LHCN-M2 (cell line): ENCODE measurements around the gene INHBE. TPM values are rescaled to one million over a fixed set of nuclear protein-coding genes. Genes with fewer than 3 reads are reported as not detected.
A peak's percentile ranks its signal among the peaks of the same experiment; 100 is the strongest.

ENCODE experiments used
- DNase-seq: peaks from one replicate; pipeline ENCODE4 v3.0.0-alpha.2; 2012; ENCODE audit warnings: low read depth
- total RNA-seq: library from RNA; depleted of rRNA; stranded (reverse); fragments of >200 nt; gene quantifications from 2 replicates; pipeline ENCODE4 v1.2.3, GENCODE V29; 2014

Gene INHBE
- total RNA-seq, 1 experiment from 2014 or later: 0.40 TPM

DNA sequence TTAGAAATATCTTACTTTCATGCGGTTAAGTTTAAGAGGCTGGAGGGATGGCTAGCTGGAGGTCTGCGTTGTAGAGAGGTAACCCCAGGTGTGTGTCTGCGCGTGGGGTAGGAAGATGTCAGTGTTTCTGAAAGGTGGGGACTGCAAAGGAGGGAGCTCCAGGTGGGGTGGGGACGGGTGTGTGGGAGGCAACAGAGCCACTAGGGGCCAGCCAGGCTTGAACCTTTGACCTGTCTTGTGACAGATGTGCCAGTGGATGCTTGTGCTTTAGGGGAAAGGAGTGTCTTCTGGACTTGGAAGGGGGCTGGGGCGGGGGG, 5.3 kb downstream of the INHBE start:
- DNase-seq: no peak

DNA sequence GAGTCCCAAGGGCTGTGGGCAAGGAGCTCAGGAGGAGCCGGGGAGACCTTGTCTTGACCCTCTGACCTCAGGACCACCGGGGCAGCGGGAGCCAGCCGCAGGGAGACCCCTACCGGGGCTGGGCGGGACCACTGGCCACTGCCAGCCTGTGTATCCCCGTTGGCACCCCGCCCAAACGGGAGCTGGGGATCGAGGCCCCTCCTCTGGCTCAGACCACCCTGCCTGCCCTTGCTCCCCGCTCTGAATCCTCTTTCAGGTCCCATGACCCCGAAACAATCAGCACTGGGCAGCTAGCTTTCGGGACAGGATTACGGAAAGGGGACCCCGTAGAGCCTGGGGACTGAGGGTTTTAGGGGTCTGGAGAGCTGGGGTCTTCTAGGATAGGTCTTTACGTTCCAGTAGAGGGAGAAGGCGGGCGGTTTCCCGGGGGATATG, 5.8 kb downstream of the INHBE start:
- DNase-seq: no peak

DNA sequence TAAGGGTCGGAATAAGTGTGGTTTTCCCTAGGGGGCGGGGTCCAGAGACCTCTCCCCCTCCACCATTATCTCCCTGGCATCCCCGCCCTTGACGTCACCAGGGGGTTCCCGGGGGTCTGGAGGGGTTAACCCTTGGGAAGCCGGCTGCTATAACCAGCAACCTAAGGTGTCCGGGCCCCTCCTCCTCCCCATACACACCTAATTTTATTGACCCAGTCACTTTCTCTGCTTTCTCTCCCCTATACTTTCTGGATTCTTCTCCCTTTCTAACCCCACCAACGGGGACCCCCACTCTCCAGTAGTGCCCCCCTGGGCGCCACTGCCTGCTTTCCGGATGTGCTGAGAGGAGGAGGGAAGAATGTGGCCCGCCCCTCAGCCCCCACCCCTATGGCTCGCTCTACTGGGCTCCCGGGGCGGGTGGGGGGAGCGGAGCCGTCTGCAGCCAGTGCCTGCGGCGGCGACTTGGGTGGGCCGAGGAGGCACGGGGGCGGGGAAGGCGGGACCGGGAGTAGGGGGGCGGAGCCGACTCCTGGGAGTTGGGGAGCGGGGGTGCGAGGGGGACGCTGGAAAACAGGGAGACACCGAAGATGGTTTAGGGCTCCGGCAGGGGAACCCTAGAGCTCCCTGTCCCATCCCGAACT, 6.3 kb downstream of the INHBE start:
- peak; percentile 45 for DNase-seq

DNA sequence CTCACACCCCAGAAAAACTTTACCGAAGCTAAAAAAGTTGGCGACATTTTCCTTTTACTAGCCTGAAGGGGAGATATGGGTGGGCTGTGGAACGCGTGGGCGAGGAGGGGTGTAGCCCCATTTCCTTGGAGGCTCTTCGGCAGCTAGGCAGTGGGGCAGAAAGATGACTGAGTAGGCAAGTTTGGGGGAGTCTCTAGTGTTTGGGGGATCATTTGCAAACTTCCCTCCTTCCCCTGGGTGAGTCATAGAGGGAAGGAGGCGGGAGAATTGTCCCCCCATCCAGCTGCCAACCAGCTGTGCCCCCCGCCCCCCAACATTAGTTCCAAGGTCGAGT, 6.8 kb downstream of the INHBE start:
- peak; percentile 48 for DNase-seq

DNA sequence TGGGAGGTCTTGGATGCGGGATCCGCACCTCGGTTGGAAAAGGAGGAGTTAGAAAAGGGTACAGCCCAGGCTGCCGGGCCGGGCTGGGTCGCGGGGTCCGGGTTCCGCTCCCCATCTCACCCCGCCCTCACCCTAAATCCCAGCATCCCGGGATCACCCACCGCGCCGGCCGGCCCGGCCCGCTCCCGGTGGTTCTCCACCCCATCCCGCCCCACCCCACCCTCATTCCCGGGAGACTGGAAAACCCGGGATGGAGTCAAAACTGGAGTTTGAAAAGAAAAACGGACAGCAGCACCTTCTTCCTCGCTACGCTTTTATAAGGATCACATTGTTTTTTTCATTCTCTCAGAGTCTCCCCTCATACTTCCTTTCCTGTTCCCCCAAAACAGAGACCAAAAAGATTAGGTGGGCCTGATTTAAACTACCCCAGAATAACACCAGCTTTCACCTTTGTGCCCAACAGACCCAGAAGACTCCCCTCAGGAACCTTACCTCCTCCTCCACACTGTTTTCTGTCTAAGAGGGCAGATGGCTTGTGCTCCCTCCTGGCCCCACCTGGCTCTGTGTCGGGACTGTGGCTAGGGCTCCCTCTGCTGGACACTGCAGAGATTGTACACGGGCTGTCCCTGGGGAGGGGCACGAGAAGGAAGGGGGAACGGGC, 7.3 kb downstream of the INHBE start:
- DNase-seq: peak; percentile 87

DNA sequence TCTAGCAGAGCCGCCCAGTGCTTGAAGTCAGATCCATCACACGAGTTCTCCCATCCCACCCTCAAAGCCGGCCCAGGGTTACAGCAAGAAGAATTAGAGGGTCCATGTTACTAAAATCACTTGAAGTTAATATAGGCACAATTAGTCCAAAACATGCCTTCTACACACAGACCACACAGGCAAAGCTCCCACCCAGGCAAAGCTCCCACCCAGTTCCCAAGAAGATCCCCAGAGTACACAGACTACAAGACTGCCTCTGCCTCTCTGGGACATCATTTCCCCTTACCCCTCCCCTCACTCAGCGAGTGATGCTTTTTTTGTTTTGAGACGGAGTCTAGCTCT, 7.8 kb downstream of the INHBE start:
- DNase-seq: no peak

DNA sequence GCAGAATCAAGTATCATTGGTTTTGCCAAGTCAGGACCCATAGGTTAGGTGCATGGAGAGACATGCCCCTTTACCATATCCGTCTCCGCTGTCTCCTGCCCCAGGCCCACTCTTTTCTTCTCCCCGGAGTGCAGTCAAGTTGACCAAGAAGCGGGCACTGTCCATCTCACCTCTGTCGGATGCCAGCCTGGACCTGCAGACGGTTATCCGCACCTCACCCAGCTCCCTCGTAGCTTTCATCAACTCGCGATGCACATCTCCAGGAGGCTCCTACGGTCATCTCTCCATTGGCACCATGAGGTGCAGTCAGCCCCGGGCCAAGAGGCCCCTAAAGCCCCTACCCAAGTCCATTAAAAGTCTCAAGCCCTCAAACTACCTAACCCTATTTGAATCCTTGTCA, 9.5 kb downstream of the INHBE start:
- DNase-seq: no peak

DNA sequence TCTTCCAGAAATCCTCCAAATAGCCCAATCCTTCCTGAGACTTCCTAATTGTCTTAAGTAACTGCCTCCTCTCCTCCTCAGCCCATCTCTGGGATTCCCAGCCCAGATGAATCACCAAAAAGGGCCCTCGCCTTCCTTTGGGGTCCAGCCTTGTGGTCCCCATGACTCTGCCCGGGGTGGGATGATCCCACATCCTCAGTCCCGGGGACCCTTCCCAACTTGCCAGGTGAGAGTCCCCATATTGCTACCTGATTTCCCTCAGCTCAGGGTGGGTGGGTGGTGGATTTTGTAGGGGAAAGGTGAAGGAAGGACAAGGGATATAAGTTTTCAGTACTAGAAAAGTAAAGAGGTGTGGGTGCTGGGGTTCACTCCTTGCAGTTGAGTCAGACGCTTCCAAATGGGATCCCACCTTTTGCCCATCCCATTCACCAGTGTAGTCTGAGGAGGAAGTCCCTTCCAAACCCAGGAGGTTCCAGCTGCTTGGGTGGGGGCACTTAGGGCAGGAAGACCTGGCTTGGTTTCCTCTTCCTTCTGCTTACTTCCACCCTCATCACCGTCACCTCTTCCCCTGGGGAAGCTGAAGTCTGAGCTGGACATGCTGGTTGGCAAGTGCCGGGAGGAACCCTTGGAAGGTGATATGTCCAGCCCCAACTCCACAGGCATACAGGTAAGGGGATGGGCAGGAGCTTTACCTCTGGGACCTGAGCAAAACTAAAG, 10.1 kb downstream of the INHBE start:
- DNase-seq: no peak

DNA sequence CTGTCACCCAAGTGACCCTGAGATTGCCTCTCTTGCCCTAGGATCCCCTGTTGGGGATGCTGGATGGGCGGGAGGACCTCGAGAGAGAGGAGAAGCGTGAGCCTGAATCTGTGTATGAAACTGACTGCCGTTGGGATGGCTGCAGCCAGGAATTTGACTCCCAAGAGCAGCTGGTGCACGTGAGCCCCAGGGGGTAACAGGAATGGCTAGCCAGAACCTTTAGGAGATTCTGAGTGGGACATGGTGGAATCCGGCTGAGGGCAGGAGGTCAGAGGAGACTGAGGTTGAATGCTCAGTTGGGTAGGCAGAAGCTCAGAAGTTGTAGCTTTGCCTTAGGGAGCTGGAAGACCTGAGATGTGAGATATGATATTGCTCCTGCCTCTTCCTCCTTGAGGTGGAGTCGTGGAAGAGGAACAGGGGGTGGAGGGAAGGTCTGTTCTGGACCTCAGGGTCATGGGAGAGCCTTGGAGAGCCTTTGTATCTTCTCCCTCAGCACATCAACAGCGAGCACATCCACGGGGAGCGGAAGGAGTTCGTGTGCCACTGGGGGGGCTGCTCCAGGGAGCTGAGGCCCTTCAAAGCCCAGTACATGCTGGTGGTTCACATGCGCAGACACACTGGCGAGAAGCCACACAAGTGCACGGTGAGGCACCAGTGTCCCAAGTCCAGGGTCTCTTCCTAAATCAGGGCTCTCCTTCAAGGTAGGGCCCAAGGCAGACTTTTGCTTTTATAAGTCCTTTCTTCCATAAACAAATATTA, 10.8 kb downstream of the INHBE start:
- no peak for DNase-seq

DNA sequence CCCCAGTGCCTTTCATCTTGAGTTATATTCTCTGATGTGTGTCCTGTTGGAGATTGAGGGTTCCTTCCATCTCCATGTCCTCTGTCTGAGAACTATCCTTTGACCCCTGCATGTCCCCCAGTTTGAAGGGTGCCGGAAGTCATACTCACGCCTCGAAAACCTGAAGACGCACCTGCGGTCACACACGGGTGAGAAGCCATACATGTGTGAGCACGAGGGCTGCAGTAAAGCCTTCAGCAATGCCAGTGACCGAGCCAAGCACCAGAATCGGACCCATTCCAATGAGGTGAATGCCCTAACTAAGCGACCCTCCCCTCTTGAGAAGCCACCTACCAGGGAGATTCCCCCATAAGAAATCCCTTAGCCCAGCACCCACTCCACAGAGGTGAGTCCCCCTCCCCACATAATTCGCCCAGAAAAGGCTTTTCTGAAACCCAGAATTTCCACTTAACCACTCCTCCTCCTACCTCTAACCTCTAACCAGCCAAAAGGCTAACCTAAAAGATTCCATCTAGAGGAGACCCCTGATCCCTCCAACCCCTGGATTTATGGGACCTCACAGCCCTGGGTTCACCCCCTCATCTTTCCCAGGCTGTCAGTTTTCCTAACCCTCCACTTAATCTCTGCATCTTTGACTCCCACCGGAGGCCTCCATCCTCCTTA, 12.2 kb downstream of the INHBE start:
- DNase-seq: no peak

DNA sequence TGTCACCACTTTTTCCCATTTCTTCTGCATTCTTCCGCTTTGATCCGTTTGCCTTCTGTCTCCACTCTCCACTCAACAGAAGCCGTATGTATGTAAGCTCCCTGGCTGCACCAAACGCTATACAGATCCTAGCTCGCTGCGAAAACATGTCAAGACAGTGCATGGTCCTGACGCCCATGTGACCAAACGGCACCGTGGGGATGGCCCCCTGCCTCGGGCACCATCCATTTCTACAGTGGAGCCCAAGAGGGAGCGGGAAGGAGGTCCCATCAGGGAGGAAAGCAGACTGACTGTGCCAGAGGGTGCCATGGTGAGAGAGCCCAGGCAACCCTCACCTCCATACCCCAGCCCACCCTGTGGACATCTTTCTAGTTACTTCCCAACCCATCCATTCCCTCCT, 12.8 kb downstream of the INHBE start:
- DNase-seq: no peak

DNA sequence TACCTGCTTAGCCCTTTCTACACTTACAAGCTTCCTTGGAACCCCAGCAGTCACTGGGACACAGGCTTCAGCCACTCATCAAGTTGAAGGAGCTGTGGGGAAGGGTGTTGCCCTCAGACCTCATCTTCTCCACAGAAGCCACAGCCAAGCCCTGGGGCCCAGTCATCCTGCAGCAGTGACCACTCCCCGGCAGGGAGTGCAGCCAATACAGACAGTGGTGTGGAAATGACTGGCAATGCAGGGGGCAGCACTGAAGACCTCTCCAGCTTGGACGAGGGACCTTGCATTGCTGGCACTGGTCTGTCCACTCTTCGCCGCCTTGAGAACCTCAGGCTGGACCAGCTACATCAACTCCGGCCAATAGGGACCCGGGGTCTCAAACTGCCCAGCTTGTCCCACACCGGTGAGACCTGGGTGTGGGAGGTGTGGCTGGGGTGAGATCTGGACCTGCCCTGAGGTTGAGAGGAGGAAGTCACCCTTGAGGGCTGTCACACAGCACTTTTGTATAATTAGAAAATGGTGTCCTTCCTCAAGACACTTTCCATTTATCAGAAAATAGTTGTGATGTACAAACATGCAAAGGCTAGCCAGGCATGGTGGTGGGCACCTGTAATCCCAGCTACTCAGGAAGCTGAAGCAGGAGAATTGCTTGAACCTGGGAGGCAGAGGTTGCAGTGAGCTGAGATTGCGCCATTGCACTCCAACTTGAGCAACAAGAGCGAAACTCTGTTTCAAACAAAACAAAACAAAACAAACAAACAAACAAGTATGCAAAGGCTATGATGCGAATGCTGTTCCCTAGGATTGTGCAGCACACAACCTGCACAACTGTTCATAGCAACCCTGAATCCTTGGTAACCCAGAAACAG, 14.4 kb downstream of the INHBE start:
- no peak for DNase-seq

DNA sequence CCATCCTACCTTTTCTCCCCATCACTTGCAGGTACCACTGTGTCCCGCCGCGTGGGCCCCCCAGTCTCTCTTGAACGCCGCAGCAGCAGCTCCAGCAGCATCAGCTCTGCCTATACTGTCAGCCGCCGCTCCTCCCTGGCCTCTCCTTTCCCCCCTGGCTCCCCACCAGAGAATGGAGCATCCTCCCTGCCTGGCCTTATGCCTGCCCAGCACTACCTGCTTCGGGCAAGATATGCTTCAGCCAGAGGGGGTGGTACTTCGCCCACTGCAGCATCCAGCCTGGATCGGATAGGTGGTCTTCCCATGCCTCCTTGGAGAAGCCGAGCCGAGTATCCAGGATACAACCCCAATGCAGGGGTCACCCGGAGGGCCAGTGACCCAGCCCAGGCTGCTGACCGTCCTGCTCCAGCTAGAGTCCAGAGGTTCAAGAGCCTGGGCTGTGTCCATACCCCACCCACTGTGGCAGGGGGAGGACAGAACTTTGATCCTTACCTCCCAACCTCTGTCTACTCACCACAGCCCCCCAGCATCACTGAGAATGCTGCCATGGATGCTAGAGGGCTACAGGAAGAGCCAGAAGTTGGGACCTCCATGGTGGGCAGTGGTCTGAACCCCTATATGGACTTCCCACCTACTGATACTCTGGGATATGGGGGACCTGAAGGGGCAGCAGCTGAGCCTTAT, 15.3 kb downstream of the INHBE start:
- DNase-seq: no peak

DNA sequence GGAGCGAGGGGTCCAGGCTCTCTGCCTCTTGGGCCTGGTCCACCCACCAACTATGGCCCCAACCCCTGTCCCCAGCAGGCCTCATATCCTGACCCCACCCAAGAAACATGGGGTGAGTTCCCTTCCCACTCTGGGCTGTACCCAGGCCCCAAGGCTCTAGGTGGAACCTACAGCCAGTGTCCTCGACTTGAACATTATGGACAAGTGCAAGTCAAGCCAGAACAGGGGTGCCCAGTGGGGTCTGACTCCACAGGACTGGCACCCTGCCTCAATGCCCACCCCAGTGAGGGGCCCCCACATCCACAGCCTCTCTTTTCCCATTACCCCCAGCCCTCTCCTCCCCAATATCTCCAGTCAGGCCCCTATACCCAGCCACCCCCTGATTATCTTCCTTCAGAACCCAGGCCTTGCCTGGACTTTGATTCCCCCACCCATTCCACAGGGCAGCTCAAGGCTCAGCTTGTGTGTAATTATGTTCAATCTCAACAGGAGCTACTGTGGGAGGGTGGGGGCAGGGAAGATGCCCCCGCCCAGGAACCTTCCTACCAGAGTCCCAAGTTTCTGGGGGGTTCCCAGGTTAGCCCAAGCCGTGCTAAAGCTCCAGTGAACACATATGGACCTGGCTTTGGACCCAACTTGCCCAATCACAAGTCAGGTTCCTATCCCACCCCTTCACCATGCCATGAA, 16.0 kb downstream of the INHBE start:
- DNase-seq: no peak

DNA sequence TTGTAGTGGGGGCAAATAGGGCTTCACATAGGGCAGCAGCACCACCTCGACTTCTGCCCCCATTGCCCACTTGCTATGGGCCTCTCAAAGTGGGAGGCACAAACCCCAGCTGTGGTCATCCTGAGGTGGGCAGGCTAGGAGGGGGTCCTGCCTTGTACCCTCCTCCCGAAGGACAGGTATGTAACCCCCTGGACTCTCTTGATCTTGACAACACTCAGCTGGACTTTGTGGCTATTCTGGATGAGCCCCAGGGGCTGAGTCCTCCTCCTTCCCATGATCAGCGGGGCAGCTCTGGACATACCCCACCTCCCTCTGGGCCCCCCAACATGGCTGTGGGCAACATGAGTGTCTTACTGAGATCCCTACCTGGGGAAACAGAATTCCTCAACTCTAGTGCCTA, 16.6 kb downstream of the INHBE start:
- DNase-seq: no peak

DNA sequence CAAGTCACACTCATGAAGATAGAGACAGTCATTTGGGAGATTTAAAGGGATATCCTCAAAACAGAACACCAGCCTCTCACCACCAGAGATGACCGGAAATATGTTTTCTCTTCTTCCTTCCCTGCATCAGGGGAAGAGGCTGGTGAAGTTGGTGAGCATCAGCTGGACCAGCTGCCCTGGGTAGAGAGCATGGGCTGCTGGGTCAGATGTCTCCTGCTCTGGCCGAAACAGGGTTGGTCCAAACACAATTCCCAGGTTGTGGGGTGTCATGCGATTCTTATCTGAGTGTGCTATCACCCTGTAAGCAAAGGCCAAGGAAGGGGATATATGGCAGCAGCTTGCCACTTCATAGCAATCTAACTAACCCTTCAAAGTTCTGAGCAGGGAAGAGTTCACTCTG, 17.3 kb downstream of the INHBE start:
- no peak for DNase-seq

DNA sequence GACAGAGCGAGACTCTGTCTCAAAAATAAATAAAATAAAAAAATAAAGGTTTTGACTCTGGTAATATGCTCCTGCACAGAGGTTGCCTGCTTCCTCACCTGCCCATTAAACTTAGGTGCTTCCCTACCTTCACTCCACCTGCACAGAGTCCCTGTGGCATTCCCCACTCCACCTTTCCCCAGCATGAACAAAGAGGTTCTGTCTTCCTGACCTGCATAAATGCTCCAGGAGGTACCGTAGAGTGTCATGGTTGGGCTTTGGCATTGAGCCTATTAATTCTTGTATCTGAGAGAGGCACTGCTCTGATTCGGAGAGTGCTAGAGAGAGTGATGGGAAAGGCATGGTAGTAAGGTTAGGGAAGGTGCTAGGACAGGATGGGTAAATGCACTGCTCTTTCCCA, 18.3 kb downstream of the INHBE start:
- no peak for DNase-seq

DNA sequence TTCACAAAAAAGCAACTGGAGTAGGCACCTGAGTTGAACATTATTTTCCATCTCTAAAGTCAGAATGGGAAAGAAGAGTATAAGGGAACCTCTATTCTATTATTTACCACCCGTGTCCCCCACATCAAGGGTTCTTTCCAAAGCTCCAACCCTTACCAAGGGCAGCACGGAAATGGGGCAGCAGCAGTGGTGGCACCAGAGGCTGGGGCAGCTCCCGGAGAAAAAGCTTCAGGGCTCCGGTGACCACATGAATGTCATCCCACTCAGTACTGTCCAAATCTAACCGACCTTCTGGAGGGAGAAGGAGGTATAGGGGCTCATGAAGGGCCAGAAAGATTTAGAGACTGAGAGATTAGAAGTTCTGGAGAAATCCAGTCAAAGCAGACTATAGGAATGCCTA, 18.8 kb downstream of the INHBE start:
- no peak for DNase-seq

DNA sequence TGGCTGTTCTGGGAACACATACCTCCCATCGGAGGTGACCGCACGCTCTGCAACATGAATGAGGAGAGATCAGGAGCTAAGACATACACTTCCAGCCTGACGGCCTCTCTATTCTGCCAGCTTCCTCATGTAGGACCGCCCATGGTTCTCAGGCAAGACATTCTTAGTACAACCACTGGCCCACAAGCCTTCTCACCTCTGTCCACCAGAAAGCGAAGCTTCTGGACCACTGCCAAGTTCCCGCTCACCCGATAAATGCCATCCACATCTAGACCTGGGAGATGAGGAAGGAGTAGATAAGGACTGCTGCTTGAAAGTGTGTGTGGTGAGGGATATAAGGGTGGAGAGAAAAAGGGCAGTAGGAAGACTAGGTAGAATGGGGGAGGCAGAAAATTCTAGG, 19.3 kb downstream of the INHBE start:
- no peak for DNase-seq

DNA sequence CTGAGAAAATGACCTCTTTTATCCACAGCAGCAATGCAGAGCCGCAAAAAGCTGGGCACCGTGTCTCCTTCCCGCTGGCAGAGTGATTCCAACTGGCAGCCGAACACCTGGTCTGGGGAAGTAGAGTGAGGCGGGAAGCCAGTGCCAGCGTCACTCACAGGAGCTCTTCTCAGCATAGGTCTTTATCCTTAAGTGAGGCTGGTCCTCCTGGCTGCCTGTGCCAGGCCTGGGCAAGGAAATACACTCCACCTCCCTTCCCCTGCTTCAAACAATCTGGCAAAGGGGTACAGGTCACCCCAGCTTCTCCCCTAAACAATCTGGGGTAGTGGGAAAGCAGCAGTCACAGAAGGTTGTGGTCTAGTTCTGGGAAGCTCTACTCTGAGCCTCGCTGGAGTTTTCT, 19.8 kb downstream of the INHBE start:
- DNase-seq: no peak
